Cerebellar cortex (tissue), 1 donor: ENCODE data around the gene NUCB2.
A peak's percentile ranks its signal among the peaks of the same experiment; 100 is the strongest.
"Not testable (repeated sequence)": the region's sequence is repeated elsewhere in the genome, so short reads cannot be mapped to it uniquely, and the experiment has no call there.

Source experiments
- DNase-seq: peaks from one replicate; pipeline ENCODE4 v3.0.0-alpha.2; 2015; ENCODE audit warnings: low spot score

NUCB2 gene

GRCh38 chr11:17276236-17277023, at the start of gene NUCB2:
Gene NUCB2 (plus strand): TSS chr11:17276739. CDS start chr11:17295324, 18,585 bp downstream.
- peak; percentile 97 for DNase-seq

DNA sequence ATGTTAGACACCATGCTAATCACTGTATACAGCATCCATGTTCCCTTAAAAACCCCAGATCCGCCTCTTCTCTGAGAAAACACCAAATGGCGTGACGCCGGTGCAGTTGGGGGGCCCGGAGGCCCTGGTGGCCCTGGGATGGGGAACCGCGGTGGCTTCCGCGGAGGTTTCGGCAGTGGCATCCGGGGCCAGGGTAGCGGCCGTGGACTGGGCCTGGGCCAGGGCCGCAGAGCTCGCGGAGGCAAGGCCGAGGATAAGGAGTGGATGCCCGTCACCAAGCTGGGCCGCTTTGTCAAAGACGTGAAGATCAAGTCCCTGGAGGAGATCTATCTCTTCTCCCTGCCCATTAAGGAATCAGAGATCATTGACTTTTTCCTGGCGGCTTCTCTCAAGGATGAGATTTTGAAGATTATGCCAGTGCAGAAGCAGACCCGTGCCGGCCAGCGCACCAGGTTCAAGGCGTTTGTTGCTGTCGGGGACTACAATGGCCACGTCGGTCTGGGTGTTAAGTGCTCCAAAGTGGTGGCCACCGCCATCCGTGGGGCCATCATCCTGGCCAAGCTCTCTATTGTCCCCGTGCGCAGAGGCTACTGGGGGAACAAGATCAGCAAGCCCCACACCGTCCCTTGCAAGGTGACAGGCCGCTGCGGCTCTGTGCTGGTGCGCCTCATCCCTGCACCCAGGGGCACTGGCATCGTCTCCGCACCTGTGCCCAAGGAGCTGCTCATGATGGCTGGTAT, 48.2 kb upstream of the NUCB2 start:
- not testable (repeated sequence) for DNase-seq

GRCh38 chr11:17229481-17230152, 46.9 kb upstream of the NUCB2 start:
- DNase-seq = no peak

GRCh38 chr11:17230867-17231851, 45.4 kb upstream of the NUCB2 start:
- no peak for DNase-seq

- no peak for DNase-seq
These were observed 43.4 kb upstream of the NUCB2 start for GRCh38 chr11:17233101-17233500.

- DNase-seq = no peak
These were observed 38.2 kb upstream of the NUCB2 start for GRCh38 chr11:17238377-17238776.

- DNase-seq = not testable (repeated sequence)
These were observed 36.6 kb upstream of the NUCB2 start for GRCh38 chr11:17239927-17240326.

GRCh38 chr11:17240780-17241179, 35.8 kb upstream of the NUCB2 start:
- no peak for DNase-seq

DNA sequence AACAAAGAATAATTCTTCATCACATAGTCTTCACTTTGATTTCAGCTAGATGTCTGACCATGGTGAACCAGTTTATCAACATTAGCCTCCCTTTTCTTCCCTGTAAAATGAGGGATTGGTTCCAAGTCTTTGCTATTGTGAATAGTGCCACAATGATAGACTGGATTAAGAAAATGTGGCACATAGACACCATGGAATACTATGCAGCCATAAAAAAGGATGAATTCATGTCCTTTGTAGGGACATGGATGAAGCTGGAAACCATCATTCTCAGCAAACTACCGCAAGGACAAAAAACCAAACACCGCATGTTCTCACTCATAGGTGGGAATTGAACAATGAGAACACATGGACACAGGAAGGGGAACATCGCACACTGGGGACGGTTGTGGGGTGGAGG, 33.6 kb upstream of the NUCB2 start:
- DNase-seq = not testable (repeated sequence)

- no peak for DNase-seq
These were observed 32.5 kb upstream of the NUCB2 start for GRCh38 chr11:17244046-17244445.

DNA sequence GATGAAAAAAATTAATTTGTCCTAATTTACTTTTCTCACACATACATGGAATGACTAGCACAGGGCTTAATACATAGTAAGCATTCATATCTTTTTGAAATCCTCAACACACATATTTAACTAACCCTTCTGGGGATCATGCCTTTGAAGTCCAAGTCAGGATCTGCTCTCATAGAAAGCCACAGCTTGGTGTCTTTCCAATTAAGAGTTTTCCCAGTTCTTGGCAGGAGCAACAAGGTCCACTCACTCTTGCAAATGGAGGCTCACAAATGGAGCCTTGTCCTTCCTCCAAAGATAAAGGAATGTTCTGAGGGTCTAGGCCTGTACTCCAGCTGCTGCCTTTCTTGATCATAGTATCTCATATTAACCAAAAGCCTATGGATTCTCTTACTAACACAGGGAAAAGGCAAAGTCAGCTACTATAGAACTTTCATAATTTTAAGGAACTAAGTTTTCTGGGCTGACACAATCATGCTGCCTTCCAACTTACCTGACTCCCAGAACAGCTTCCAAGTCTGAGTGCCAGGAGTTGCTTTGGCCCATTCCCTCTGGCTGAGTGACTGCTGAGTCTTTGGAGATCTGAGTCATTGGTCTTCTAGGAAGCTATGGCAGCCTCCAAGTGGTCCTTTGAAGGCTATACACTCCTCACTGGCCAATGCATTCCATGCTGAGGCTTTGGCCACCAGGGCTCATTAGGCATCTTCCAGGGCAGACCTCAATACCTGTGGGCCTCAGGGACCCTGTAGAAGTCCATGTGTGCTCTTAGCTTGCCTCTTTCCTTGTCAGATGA, 25.8 kb upstream of the NUCB2 start:
- no peak for DNase-seq

DNA sequence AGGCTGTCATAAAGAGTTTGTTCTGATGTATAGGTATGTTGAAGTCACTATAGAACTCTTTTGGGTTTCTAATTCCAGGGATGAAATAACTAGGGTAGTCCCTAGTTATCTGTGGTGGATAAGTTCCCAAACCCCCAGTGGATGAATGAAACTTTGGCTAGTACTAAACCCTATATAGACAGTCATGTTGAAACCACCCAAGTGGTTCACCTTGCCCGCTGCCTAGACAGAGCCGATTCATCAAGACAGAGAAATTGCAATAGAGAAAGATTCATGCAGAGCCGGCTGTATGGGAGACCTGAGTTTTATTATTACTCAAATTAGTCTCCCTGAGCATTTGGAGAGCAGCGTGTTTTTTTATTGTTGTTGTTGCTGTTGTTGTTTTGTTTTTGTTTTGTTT, 23.8 kb upstream of the NUCB2 start:
- no peak for DNase-seq

DNA sequence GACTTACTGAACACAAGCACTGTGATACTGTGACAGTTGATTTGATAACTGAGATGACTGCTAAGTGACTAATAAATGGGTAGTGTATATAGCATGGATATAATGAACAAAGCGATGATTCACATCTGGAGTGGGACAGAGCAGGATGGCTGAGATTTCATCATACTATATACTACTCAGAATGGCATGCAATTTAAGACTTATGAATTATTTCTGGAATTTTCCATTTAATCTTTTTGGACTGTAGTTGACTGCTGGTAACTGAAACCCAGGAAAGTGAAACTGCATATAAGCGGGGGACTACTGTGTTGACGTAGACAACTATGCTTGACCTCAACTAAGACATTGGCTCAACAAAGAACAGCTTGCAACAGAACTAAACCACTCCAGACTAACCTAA, 20.0 kb upstream of the NUCB2 start:
- no peak for DNase-seq

GRCh38 chr11:17257196-17257595, 19.3 kb upstream of the NUCB2 start:
- DNase-seq = no peak

- DNase-seq = no peak
These were observed 17.9 kb upstream of the NUCB2 start for GRCh38 chr11:17258670-17259069.

DNA sequence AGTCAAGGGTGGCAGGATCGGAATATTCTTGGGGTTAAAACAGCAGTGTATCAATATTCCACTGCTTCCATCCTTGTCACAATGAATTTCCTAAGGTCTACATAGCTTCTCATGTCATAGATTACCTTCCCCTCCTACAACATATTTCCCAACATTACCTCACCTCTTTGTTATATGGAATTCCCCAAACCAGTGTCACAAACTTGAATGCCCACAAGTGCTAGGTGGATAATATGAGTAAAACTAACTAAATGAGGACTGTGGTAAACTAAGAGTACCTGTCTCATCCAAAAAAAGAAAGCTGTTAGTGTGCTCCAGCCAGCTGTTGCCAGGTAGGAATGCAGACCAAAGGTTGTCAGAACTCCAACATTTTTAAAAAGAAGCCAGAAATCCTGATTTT, 17.0 kb upstream of the NUCB2 start:
- DNase-seq = no peak

DNA sequence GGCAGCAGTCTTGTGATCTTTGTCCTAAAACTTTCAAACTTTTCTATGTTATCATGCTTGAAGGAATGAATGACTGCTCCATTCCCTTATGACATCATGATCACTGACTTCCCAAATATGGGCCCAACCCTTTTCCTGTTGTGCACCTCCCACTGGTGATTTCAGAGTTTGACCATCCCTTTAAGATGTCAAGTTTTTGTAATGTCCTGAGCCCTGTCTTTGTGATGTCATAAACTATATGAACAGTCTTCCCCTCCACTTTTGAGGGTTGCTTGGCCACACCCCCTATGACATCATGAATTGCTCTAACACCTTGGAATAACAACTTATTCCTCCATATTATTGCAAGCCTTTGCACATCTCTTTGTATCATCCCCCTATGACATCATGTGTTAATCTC, 16.5 kb upstream of the NUCB2 start:
- DNase-seq = no peak

DNA sequence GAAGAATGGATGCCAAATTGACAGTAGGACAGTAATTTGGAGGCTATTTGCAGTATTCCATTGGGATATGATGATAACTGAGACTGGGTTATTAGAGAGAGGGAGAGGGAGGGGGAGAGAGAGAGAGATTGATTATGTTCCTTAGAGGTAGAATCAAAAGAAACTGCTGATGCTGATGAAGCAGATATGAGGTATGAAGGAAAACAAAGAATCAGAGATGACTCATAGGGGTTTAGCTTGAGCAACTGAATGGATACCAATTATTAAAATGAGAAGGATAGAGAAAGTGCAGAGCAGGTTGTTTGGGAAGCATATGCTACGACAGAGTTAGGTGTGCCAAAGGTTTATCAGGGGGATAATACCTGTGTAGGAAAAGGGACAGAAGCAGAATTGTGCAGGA, 12.8 kb upstream of the NUCB2 start:
- no peak for DNase-seq

GRCh38 chr11:17266781-17267180, 9.8 kb upstream of the NUCB2 start:
- DNase-seq = no peak

DNA sequence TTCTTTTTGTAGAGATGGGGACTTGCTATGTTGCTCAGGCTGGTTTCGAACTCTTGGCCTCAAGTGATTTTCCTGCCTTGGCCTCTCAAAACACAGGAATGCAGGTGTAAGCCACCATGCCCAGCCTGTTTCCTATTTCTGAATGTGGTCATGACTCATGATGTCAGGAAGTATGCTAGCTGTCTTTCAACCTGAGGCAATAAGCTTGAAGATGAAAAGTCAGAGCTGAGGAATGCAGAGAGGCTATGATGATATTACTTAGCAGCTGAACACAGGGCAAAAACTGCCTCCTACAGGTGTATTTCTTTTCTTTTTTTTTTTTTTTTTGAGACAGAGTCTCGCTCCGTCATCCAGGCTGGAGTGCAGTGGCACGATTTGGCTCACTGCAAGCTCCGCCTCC, 9.0 kb upstream of the NUCB2 start:
- no peak for DNase-seq

GRCh38 chr11:17268500-17268899, 8.0 kb upstream of the NUCB2 start:
- not testable (repeated sequence) for DNase-seq
